Midbrain (tissue), 1 donor: ENCODE data around the gene PPP2R5B.

Source experiments
- DNase-seq: peaks from one replicate; lab custom pipeline; 2025; lab: John Stamatoyannopoulos, UW

The PPP2R5B gene

GRCh38 chr11:64908766-64909165 lies 15.7 kb upstream of the PPP2R5B start:
- DNase-seq, result no peak

- no peak for DNase-seq
These were observed 14.7 kb upstream of the PPP2R5B start for GRCh38 chr11:64909653-64910343.

GRCh38 chr11:64910451-64911093 lies 13.9 kb upstream of the PPP2R5B start:
- DNase-seq, result no peak

- DNase-seq, result no peak
These were observed 13.3 kb upstream of the PPP2R5B start for GRCh38 chr11:64911142-64911541.

GRCh38 chr11:64911689-64912088 lies 12.8 kb upstream of the PPP2R5B start:
- DNase-seq, result no peak

- DNase-seq, result no peak
These were observed 11.2 kb upstream of the PPP2R5B start for GRCh38 chr11:64913171-64913727.

- no peak for DNase-seq
These were observed 10.4 kb upstream of the PPP2R5B start for GRCh38 chr11:64914123-64914522.

GRCh38 chr11:64915376-64915887 lies 9.1 kb upstream of the PPP2R5B start:
- DNase-seq, result no peak

- DNase-seq, result no peak
These were observed 8.3 kb upstream of the PPP2R5B start for GRCh38 chr11:64916040-64916774.

- DNase-seq, result peak; percentile 99
These were observed 7.5 kb upstream of the PPP2R5B start, which contains the start of gene ATG2A for GRCh38 chr11:64916775-64917662. Gene ATG2A, minus strand, starts transcription at chr11:64917209. Its CDS starts 74 bp downstream, at chr11:64917135.

GRCh38 chr11:64917663-64917995 lies 6.9 kb upstream of the PPP2R5B start:
- DNase-seq, result no peak

- DNase-seq, result peak; percentile 32
These were observed 6.5 kb upstream of the PPP2R5B start for GRCh38 chr11:64918017-64918416.

GRCh38 chr11:64919627-64920026 lies 4.9 kb upstream of the PPP2R5B start:
- no peak for DNase-seq

- no peak for DNase-seq
These were observed 4.4 kb upstream of the PPP2R5B start for GRCh38 chr11:64920124-64920523.

GRCh38 chr11:64921384-64921783 lies 3.1 kb upstream of the PPP2R5B start:
- no peak for DNase-seq

GRCh38 chr11:64923151-64923661 lies 1.3 kb upstream of the PPP2R5B start:
- no peak for DNase-seq

- no peak for DNase-seq
These were observed 408 bp downstream of the PPP2R5B start for GRCh38 chr11:64924910-64925284.

GRCh38 chr11:64925536-64926436 lies 1.3 kb downstream of the PPP2R5B start:
- no peak for DNase-seq

- no peak for DNase-seq
These were observed 2.2 kb downstream of the PPP2R5B start for GRCh38 chr11:64926689-64927088.

- no peak for DNase-seq
These were observed 4.5 kb downstream of the PPP2R5B start for GRCh38 chr11:64928957-64929356.
